ENCODE results near the gene RAB33B.

DNA sequence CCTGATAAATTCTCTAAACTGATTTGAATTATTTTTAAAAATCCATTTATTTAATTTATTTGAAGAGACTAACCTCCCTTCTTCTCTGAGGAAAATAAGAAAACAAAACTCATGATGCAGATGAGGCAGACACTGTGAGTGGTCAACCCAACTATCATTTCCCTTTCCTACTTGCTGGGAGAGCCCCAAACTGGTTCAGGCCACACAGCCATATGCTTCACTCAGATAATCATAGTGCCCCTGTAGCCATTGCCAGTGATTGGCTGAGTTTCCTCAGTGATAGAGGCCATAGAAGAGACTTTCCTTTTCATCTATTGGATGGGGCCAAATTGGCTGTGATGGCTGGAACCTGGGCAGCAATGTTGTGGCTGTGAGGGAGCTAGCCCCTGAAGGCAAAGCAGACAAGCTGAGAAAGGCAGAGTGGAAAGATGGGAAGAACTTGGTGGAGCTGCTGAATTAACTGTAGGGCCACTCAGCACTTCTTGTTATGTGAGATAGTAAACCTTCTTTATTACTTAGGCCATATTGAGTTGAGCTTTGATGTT lies 49.8 kb downstream of the RAB33B start:
- TF ChIP-seq, protein P1, sequence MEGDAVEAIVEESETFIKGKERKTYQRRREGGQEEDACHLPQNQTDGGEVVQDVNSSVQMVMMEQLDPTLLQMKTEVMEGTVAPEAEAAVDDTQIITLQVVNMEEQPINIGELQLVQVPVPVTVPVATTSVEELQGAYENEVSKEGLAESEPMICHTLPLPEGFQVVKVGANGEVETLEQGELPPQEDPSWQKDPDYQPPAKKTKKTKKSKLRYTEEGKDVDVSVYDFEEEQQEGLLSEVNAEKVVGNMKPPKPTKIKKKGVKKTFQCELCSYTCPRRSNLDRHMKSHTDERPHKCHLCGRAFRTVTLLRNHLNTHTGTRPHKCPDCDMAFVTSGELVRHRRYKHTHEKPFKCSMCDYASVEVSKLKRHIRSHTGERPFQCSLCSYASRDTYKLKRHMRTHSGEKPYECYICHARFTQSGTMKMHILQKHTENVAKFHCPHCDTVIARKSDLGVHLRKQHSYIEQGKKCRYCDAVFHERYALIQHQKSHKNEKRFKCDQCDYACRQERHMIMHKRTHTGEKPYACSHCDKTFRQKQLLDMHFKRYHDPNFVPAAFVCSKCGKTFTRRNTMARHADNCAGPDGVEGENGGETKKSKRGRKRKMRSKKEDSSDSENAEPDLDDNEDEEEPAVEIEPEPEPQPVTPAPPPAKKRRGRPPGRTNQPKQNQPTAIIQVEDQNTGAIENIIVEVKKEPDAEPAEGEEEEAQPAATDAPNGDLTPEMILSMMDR (IDR thresholded peaks at IDR 0.05; ENCODE audit: low read depth, low read length), result no peak
- no peak for TF ChIP-seq EZH2phosphoT487 (IDR thresholded peaks at IDR 0.05; ENCODE audit: low read depth)

Data from OCI-LY3 (cell line).